Mesendoderm (in vitro differentiated cells): ENCODE data around the gene NSFL1C.
"Not testable (repeated sequence)": the region's sequence is repeated elsewhere in the genome, so short reads cannot be mapped to it uniquely, and the experiment has no call there.

Experiments used
- DNase-seq: peaks from one replicate; pipeline ENCODE4 v3.0.0; 2013
- H2AK5ac ChIP-seq: 2 replicates; pipeline ENCODE4 v1.6.1; 2013; ENCODE audit warnings: low read length, inconsistent platforms
- H2BK120ac ChIP-seq: 2 replicates; pipeline ENCODE4 v1.6.1; 2013; ENCODE audit warnings: low read depth, mild to moderate bottlenecking, low read length, moderate library complexity, mixed read lengths
- H2BK15ac ChIP-seq: replicated peaks from 2 replicates; pipeline ENCODE4 v1.6.1; 2013; ENCODE audit warnings: low read depth, mild to moderate bottlenecking, moderate library complexity
- H2BK5ac ChIP-seq: 2 replicates; pipeline ENCODE4 v1.6.1; 2013; ENCODE audit warnings: low read length, inconsistent platforms
- H3K18ac ChIP-seq: 2 replicates; pipeline ENCODE4 v1.6.1; 2013; ENCODE audit warnings: mild to moderate bottlenecking, low read length, mixed read lengths
- H3K23ac ChIP-seq: one replicate; pipeline ENCODE4 v1.6.1; 2013; ENCODE audit warnings: low read length
- H3K27ac ChIP-seq: 2 replicates; pipeline ENCODE4 v1.5.1; 2013; ENCODE audit warnings: low read depth, mild to moderate bottlenecking, inconsistent platforms, low read length, moderate library complexity
- H3K27me3 ChIP-seq: 2 replicates; pipeline ENCODE4 v1.6.1; 2013; ENCODE audit warnings: low read length, control low read depth, mild to moderate bottlenecking, inconsistent platforms; ENCODE audit not compliant: insufficient read depth, poor library complexity
- H3K36me3 ChIP-seq: 2 replicates; pipeline ENCODE4 v1.6.1; 2013; ENCODE audit warnings: low read length, inconsistent platforms; ENCODE audit not compliant: control insufficient read depth, insufficient read depth
- H3K4ac ChIP-seq: one replicate; pipeline ENCODE4 v1.6.1; 2013; ENCODE audit warnings: low read depth, mild to moderate bottlenecking, low read length, moderate library complexity
- H3K4me1 ChIP-seq: 2 replicates; pipeline ENCODE4 v1.6.1; 2013; ENCODE audit warnings: low read depth, low read length, inconsistent platforms; ENCODE audit not compliant: control insufficient read depth
- H3K4me2 ChIP-seq: 2 replicates; pipeline ENCODE4 v1.6.1; 2013; ENCODE audit warnings: low read length
- H3K4me3 ChIP-seq: 2 replicates; pipeline ENCODE4 v1.5.1; 2013; ENCODE audit warnings: mild to moderate bottlenecking, low read length
- H3K56ac ChIP-seq: one replicate; pipeline ENCODE4 v1.6.1; 2013; ENCODE audit warnings: low read length
- H3K79me1 ChIP-seq: 2 replicates; pipeline ENCODE4 v1.6.1; 2013; ENCODE audit warnings: low read length, inconsistent platforms
- H3K79me2 ChIP-seq: 2 replicates; pipeline ENCODE4 v1.6.1; 2013; ENCODE audit warnings: mild to moderate bottlenecking, low read length; ENCODE audit not compliant: control insufficient read depth, insufficient read depth
- H3K9ac ChIP-seq: 2 replicates; pipeline ENCODE4 v1.6.1; 2013; ENCODE audit warnings: low read length, inconsistent platforms
- H4K5ac ChIP-seq: one replicate; pipeline ENCODE4 v1.6.1; 2013; ENCODE audit warnings: low read length
- H4K8ac ChIP-seq: one replicate; pipeline ENCODE4 v1.6.1; 2013; ENCODE audit warnings: low read depth, mild to moderate bottlenecking, control low read depth, low read length, moderate library complexity
- WGBS: extraction: QIAGEN DNeasy Blood & Tissue Kit; methylation state at CpG from one replicate; pipeline ENCODE4 v1.1.7; 2013; ENCODE audit warnings: low lambda C conversion rate, missing lambda C conversion rate; ENCODE audit not compliant: insufficient coverage; ENCODE audit errors: extremely low coverage; 5-methylcytosine and 5-hydroxymethylcytosine counted together

NSFL1C gene

GRCh38 chr20:1505361-1505760 lies 38.7 kb upstream of the NSFL1C start:
- H2AK5ac ChIP-seq, result no peak overlapping the region
- H2BK15ac ChIP-seq, result no peak overlapping the region
- no peak overlapping the region for H3K18ac ChIP-seq
- H3K4me1 ChIP-seq, result no peaks in the 10 kb centered on the region
- H3K23ac ChIP-seq, result no peak overlapping the region
- no peak overlapping the region for H3K4me2 ChIP-seq
- no peaks in the 10 kb centered on the region for H3K79me1 ChIP-seq
- no peak overlapping the region for H3K27ac ChIP-seq
- no peak overlapping the region for H2BK120ac ChIP-seq
- H3K79me2 ChIP-seq, result no peaks in the 10 kb centered on the region
- H4K5ac ChIP-seq, result no peak overlapping the region
- H3K4ac ChIP-seq, result no peak overlapping the region
- WGBS, result no CpG with 5 or more reads among the region's 3 CpGs
- H4K8ac ChIP-seq, result no peak overlapping the region
- no peak overlapping the region for H3K4me3 ChIP-seq
- no peak overlapping the region for H2BK5ac ChIP-seq
- no peaks in the 10 kb centered on the region for H3K36me3 ChIP-seq
- no peak for DNase-seq
- no peak overlapping the region for H3K56ac ChIP-seq
- H3K9ac ChIP-seq, result no peak overlapping the region
- H3K27me3 ChIP-seq, result no peaks in the 10 kb centered on the region

- Histone ChIP-seq H3K27me3 (no peaks in the 10 kb centered on the region), H3K4me3 (no peak overlapping the region), H3K36me3 (no peaks in the 10 kb centered on the region), H4K5ac (no peak overlapping the region), H2BK120ac (no peak overlapping the region), H3K4ac (no peak overlapping the region), H3K9ac (no peak overlapping the region), H3K79me2 (no peaks in the 10 kb centered on the region), H2AK5ac (no peak overlapping the region), H4K8ac (no peak overlapping the region), H2BK5ac (no peak overlapping the region), H3K4me1 (no peaks in the 10 kb centered on the region), H3K4me2 (no peak overlapping the region), H3K27ac (no peak overlapping the region), H3K79me1 (no peaks in the 10 kb centered on the region), H2BK15ac (no peak overlapping the region), H3K23ac (no peak overlapping the region), H3K56ac (no peak overlapping the region), H3K18ac (no peak overlapping the region)
- no CpG with 5 or more reads among the region's 8 CpGs for WGBS
- DNase-seq, result peak; percentile 95
Observed at GRCh38 chr20:1503564-1504227, 37.0 kb upstream of the NSFL1C start.

- H3K79me1 ChIP-seq, result no peaks in the 10 kb centered on the region
- no peak overlapping the region for H2BK15ac ChIP-seq
- no peak overlapping the region for H2BK5ac ChIP-seq
- H3K4ac ChIP-seq, result no peak overlapping the region
- no peak overlapping the region for H3K9ac ChIP-seq
- H3K23ac ChIP-seq, result no peak overlapping the region
- H3K18ac ChIP-seq, result no peak overlapping the region
- no peaks in the 10 kb centered on the region for H3K4me1 ChIP-seq
- H3K27ac ChIP-seq, result no peak overlapping the region
- peak; percentile 89 for DNase-seq
- H3K56ac ChIP-seq, result no peak overlapping the region
- no peak overlapping the region for H3K4me2 ChIP-seq
- H2AK5ac ChIP-seq, result no peak overlapping the region
- H2BK120ac ChIP-seq, result no peak overlapping the region
- H3K36me3 ChIP-seq, result no peaks in the 10 kb centered on the region
- H3K79me2 ChIP-seq, result no peaks in the 10 kb centered on the region
- H3K27me3 ChIP-seq, result no peaks in the 10 kb centered on the region
- no peak overlapping the region for H4K8ac ChIP-seq
- H3K4me3 ChIP-seq, result no peak overlapping the region
- no peak overlapping the region for H4K5ac ChIP-seq
- WGBS, result no CpG with 5 or more reads among the region's 3 CpGs
Observed at GRCh38 chr20:1500496-1500895, 33.8 kb upstream of the NSFL1C start.

GRCh38 chr20:1499528-1500420 lies 33.1 kb upstream of the NSFL1C start:
- Histone ChIP-seq H3K18ac (peak overlapping the region; percentile 86), H3K27ac (no peak overlapping the region), H3K79me2 (no peaks in the 10 kb centered on the region), H3K9ac (no peak overlapping the region), H2BK5ac (no peak overlapping the region), H4K5ac (no peak overlapping the region), H3K79me1 (no peaks in the 10 kb centered on the region), H3K4ac (peak overlapping the region; percentile 81), H3K4me3 (no peak overlapping the region), H2BK120ac (peak overlapping the region; percentile 90), H3K4me1 (no peaks in the 10 kb centered on the region), H3K56ac (peak overlapping the region; percentile 3), H2BK15ac (no peak overlapping the region), H3K36me3 (no peaks in the 10 kb centered on the region), H2AK5ac (no peak overlapping the region), H3K4me2 (no peak overlapping the region), H3K23ac (no peak overlapping the region), H4K8ac (no peak overlapping the region), H3K27me3 (no peaks in the 10 kb centered on the region)
- peak; percentile 35 for DNase-seq
- WGBS, result no CpG with 5 or more reads among the region's 8 CpGs

- not testable (repeated sequence) for H3K27me3 ChIP-seq, H4K8ac ChIP-seq, H2BK15ac ChIP-seq, H4K5ac ChIP-seq, DNase-seq, H3K23ac ChIP-seq, H3K27ac ChIP-seq, H3K79me1 ChIP-seq, H3K18ac ChIP-seq, H3K79me2 ChIP-seq, H3K4me2 ChIP-seq, H3K4me3 ChIP-seq, H3K36me3 ChIP-seq, H3K4me1 ChIP-seq, H3K4ac ChIP-seq, H2AK5ac ChIP-seq, H3K56ac ChIP-seq, H2BK120ac ChIP-seq, H2BK5ac ChIP-seq, H3K9ac ChIP-seq
- no CpG with 5 or more reads among the region's 5 CpGs for WGBS
Observed at GRCh38 chr20:1497371-1497770, 30.7 kb upstream of the NSFL1C start.
